ENCODE measurements around the gene HGF. TPM values are rescaled to one million over a fixed set of nuclear protein-coding genes. Genes with fewer than 3 reads are reported as not detected.

The HGF gene
- total RNA-seq, 2 experiments from 2014 or later = not detected

GRCh38 chr7:81691199-81691821 lies 78.5 kb downstream of the HGF start:
- DNase-seq (ENCODE audit: low spot score) = no peak
- BruUV-seq (replicated peaks) = no TSS peak
- ChIA-PET POLR2A (no interaction called here), CTCF (ENCODE audit: unreplicated experiment) (no interaction called here)
- Histone ChIP-seq H3K79me2 (ENCODE audit: insufficient read depth, low read depth, low read length) (no peaks in the 10 kb centered on the region), H2AFZ (ENCODE audit: low read length) (no peak overlapping the region), H3K4me1 (ENCODE audit: insufficient read depth, low read length, poor library complexity, severe bottlenecking) (no peaks in the 10 kb centered on the region), H3K27ac (ENCODE audit: low read depth, low read length, poor library complexity, severe bottlenecking) (no peak overlapping the region), H3K9me3 (ENCODE audit: low read length) (no peaks in the 10 kb centered on the region), H3K4me2 (ENCODE audit: low read length) (no peak overlapping the region; the same call in 1 of the 2 replicates), H3K36me3 (ENCODE audit: insufficient read depth, low read length) (no peaks in the 10 kb centered on the region), H3K9me2 (ENCODE audit: insufficient read depth, low read length) (no peaks in the 10 kb centered on the region), H3K4me3 (ENCODE audit: low read depth, low read length, poor library complexity, severe bottlenecking) (no peak overlapping the region), H4K20me1 (ENCODE audit: insufficient read depth, low read length) (no peaks in the 10 kb centered on the region)
- no peak for TF ChIP-seq EZH2phosphoT487 (IDR thresholded peaks at IDR 0.05; ENCODE audit: borderline replicate concordance, low read depth, low read length)
- TF ChIP-seq CTCF (conservative IDR thresholded peaks at IDR 0.05; ENCODE audit: low read length) = no peak
- intact Hi-C loops (cut with micrococcal nuclease; ENCODE audit: unreplicated experiment) = no loop called here

DNA sequence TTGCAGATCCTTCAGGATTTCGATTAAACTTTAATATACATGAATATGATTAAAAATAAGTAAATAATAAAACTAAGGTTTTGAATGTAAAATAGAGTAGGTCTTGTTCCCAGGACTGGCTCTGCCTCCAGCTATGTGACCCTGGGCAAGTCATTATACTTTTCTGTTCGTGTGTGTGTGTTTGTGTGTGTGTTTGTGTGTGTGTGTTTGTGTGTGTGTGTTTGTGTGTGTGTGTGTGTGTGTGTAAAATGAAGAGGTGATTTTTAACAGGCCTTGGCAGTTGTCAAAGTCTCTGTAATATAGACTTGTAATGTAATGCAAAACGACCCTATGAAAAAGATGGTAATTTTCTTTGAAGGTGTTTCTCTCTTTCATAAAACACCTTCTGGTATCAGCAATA lies 79.2 kb downstream of the HGF start:
- no peak overlapping the region for H2AFZ ChIP-seq (ENCODE audit: low read length)

More for the DNA sequence above, 79.2 kb downstream of the HGF start:
- no peak for DNase-seq (ENCODE audit: low spot score)
- H3K36me3 ChIP-seq (ENCODE audit: insufficient read depth, low read length) = no peaks in the 10 kb centered on the region
- intact Hi-C loops (cut with micrococcal nuclease; ENCODE audit: unreplicated experiment) = no loop called here
- no peaks in the 10 kb centered on the region for H3K4me1 ChIP-seq (ENCODE audit: insufficient read depth, low read length, poor library complexity, severe bottlenecking)
- no peak overlapping the region; the same call in 1 of the 2 replicates for H3K4me2 ChIP-seq (ENCODE audit: low read length)
- TF ChIP-seq CTCF (conservative IDR thresholded peaks at IDR 0.05; ENCODE audit: low read length) = no peak
- TF ChIP-seq EZH2phosphoT487 (IDR thresholded peaks at IDR 0.05; ENCODE audit: borderline replicate concordance, low read depth, low read length) = no peak
- CTCF ChIA-PET (ENCODE audit: unreplicated experiment) = no interaction called here
- no peaks in the 10 kb centered on the region for H4K20me1 ChIP-seq (ENCODE audit: insufficient read depth, low read length)
- no peaks in the 10 kb centered on the region for H3K79me2 ChIP-seq (ENCODE audit: insufficient read depth, low read depth, low read length)
- H3K9me2 ChIP-seq (ENCODE audit: insufficient read depth, low read length) = no peaks in the 10 kb centered on the region
- no peak overlapping the region for H3K27ac ChIP-seq (ENCODE audit: low read depth, low read length, poor library complexity, severe bottlenecking)
- POLR2A ChIA-PET = no interaction called here
- no peak overlapping the region for H3K4me3 ChIP-seq (ENCODE audit: low read depth, low read length, poor library complexity, severe bottlenecking)
- BruUV-seq (replicated peaks) = no TSS peak
- no peaks in the 10 kb centered on the region for H3K9me3 ChIP-seq (ENCODE audit: low read length)
